Measurements from ENCODE around the gene JAKMIP1.

Gene JAKMIP1

GRCh38 chr4:6056976-6057766 lies 143.2 kb downstream of the JAKMIP1 start:
- DNase-seq: no peak

GRCh38 chr4:6055436-6055835 lies 144.9 kb downstream of the JAKMIP1 start:
- no peak for DNase-seq

GRCh38 chr4:6055030-6055429 lies 145.3 kb downstream of the JAKMIP1 start:
- no peak for DNase-seq

GRCh38 chr4:6054162-6054922 lies 146.0 kb downstream of the JAKMIP1 start:
- DNase-seq: no peak

GRCh38 chr4:6052679-6053078 lies 147.7 kb downstream of the JAKMIP1 start:
- no peak for DNase-seq

GRCh38 chr4:6050551-6050950 lies 149.8 kb downstream of the JAKMIP1 start:
- DNase-seq: no peak

- no peak for DNase-seq
Measured at GRCh38 chr4:6049985-6050384, 150.4 kb downstream of the JAKMIP1 start.

GRCh38 chr4:6049278-6049677 lies 151.1 kb downstream of the JAKMIP1 start:
- no peak for DNase-seq

GRCh38 chr4:6048537-6048936 lies 151.8 kb downstream of the JAKMIP1 start:
- no peak for DNase-seq

GRCh38 chr4:6047130-6047673 lies 153.1 kb downstream of the JAKMIP1 start:
- no peak for DNase-seq

GRCh38 chr4:6046526-6047129 lies 153.7 kb downstream of the JAKMIP1 start:
- DNase-seq: no peak

- no peak for DNase-seq
Measured at GRCh38 chr4:6044805-6045204, 155.5 kb downstream of the JAKMIP1 start.

- no peak for DNase-seq
Measured at GRCh38 chr4:6044276-6044675, 156.1 kb downstream of the JAKMIP1 start.

- no peak for DNase-seq
Measured at GRCh38 chr4:6043843-6044242, 156.5 kb downstream of the JAKMIP1 start.

- no peak for DNase-seq
Measured at GRCh38 chr4:6043188-6043587, 157.2 kb downstream of the JAKMIP1 start.

GRCh38 chr4:6042293-6043063 lies 157.9 kb downstream of the JAKMIP1 start:
- DNase-seq: no peak

- DNase-seq: no peak
Measured at GRCh38 chr4:6041800-6042199, 158.5 kb downstream of the JAKMIP1 start.

GRCh38 chr4:6038711-6039110 lies 161.6 kb downstream of the JAKMIP1 start:
- no peak for DNase-seq

- no peak for DNase-seq
Measured at GRCh38 chr4:6035786-6036185, 164.6 kb downstream of the JAKMIP1 start.

GRCh38 chr4:6033381-6033780 lies 167.0 kb downstream of the JAKMIP1 start:
- no peak for DNase-seq

- DNase-seq: no peak
Measured at GRCh38 chr4:6032249-6033244, 167.8 kb downstream of the JAKMIP1 start.

GRCh38 chr4:6031846-6032245 lies 168.5 kb downstream of the JAKMIP1 start:
- no peak for DNase-seq
